PC-3 (cell line): ENCODE results near the gene KCNC3. TPM values are rescaled to one million over a fixed set of nuclear protein-coding genes. Genes with fewer than 3 reads are reported as not detected.

Experiments used
- ATAC-seq: fragments of 200-7000 bp; cut with Tn5 transposase; 2 replicates; pipeline ENCODE4 v1.9.1; 2020; ENCODE audit warnings: mild to moderate bottlenecking, moderate library complexity
- BruUV-seq: library from RNA; stranded (reverse); fragments of 400-500 nt; replicated peaks from 2 replicates; lab custom pipeline; 2021; lab: Mats Ljungman, UMichigan
- CTCF ChIA-PET: fragments of 300-600 bp; sonication (Branson Sonifier 250); formaldehyde crosslinking; loops from one replicate; lab custom pipeline; 2022; ENCODE audit warnings: antibody characterized with exemption; lab: Charles Lee
- POLR2A ChIA-PET: fragments of 300-600 bp; sonication (Branson Sonifier 250); formaldehyde crosslinking; loops from one replicate; lab custom pipeline; 2022; ENCODE audit warnings: antibody characterized with exemption; ENCODE audit not compliant: unreplicated experiment; lab: Charles Lee
- DNase-seq: peaks from one replicate; pipeline ENCODE4 v3.0.0-alpha.2; 2015
- H2AFZ ChIP-seq: fragments of 300-600 bp; sonication (generic); 2 replicates; pipeline ENCODE4 v1.6.0; 2016; ENCODE audit warnings: antibody characterized with exemption, low read length
- H3F3A ChIP-seq: fragments of 300-600 bp; sonication (generic); one replicate; pipeline ENCODE4 v1.6.0; 2017; ENCODE audit warnings: antibody characterized with exemption, low read length, control low read depth, mild to moderate bottlenecking; ENCODE audit not compliant: unreplicated experiment
- H3K27ac ChIP-seq: fragments of 300-600 bp; sonication (generic); 2 replicates; pipeline ENCODE4 v1.5.1; 2016; ENCODE audit warnings: mild to moderate bottlenecking, low read length
- H3K27me3 ChIP-seq: fragments of 300-600 bp; sonication (generic); 2 replicates; pipeline ENCODE4 v1.6.1; 2016; ENCODE audit warnings: low read length, mixed read lengths
- H3K36me3 ChIP-seq: fragments of 300-600 bp; sonication (generic); 2 replicates; pipeline ENCODE4 v1.6.1; 2016; ENCODE audit warnings: low read depth, mixed run types, low read length, mixed read lengths
- H3K4me1 ChIP-seq: fragments of 300-600 bp; sonication (generic); 2 replicates; pipeline ENCODE4 v1.5.1; 2016; ENCODE audit warnings: low read length; ENCODE audit not compliant: insufficient read depth
- H3K4me2 ChIP-seq: fragments of 300-600 bp; sonication (generic); 2 replicates; pipeline ENCODE4 v1.6.0; 2016; ENCODE audit warnings: low read length
- H3K4me3 ChIP-seq: fragments of 300-600 bp; sonication (generic); 2 replicates; pipeline ENCODE4 v1.5.1; 2016; ENCODE audit warnings: mild to moderate bottlenecking, low read length, mixed read lengths
- H3K79me2 ChIP-seq: fragments of 300-600 bp; sonication (generic); 2 replicates; pipeline ENCODE4 v1.6.1; 2017; ENCODE audit warnings: low read length, mixed read lengths
- H3K9ac ChIP-seq: fragments of 300-600 bp; sonication (generic); 2 replicates; pipeline ENCODE4 v1.6.0; 2016; ENCODE audit warnings: mild to moderate bottlenecking, low read length
- H3K9me2 ChIP-seq: fragments of 300-600 bp; sonication (generic); replicated peaks from 2 replicates; pipeline ENCODE4 v1.6.1; 2016; ENCODE audit warnings: mixed run types, low read length, mixed read lengths
- H3K9me3 ChIP-seq: fragments of 300-600 bp; sonication (generic); 2 replicates; pipeline ENCODE4 v1.6.1; 2016; ENCODE audit warnings: low read length, mixed read lengths
- H4K20me1 ChIP-seq: fragments of 300-600 bp; sonication (generic); 2 replicates; pipeline ENCODE4 v1.6.1; 2016; ENCODE audit warnings: low read length, mixed read lengths
- CTCF ChIP-seq: fragments of 300-600 bp; sonication (generic); conservative IDR thresholded peaks from 2 replicates; pipeline ENCODE4 v1.5.1; 2017; ENCODE audit warnings: antibody characterized with exemption, low read depth, mild to moderate bottlenecking, low read length
- EZH2 ChIP-seq: fragments of 300-600 bp; sonication (generic); IDR thresholded peaks from one replicate; pipeline ENCODE4 v1.6.1; 2017; ENCODE audit warnings: antibody characterized with exemption, mild to moderate bottlenecking, low read length; ENCODE audit not compliant: unreplicated experiment
- EZH2phosphoT487 ChIP-seq: fragments of 300-600 bp; sonication (generic); IDR thresholded peaks from 2 replicates; pipeline ENCODE4 v1.6.1; 2018; ENCODE audit warnings: mild to moderate bottlenecking, antibody characterized with exemption, low read length, borderline replicate concordance
- intact Hi-C: fragments of 100-400 bp; cut with micrococcal nuclease; formaldehyde crosslinking; loops from 2 replicates; pipeline ENCODE4 v1.9.0; 2023
- total RNA-seq: library from RNA; depleted of rRNA; stranded (reverse); fragments of >200 nt; gene quantifications from 2 replicates; pipeline ENCODE4 v1.2.3, GENCODE V29; 2014

The KCNC3 gene
- total RNA-seq, 1 experiment from 2014 or later = 3.1 TPM

- intact Hi-C loops = no loop called here
- no peaks in the 10 kb centered on the region for H3K27me3 ChIP-seq
- no peak overlapping the region for H3K9ac ChIP-seq
- peaks cover 9% of the 10 kb centered on the region; the same call in 1 of the 2 replicates for H3K4me1 ChIP-seq
- H3K9me3 ChIP-seq = no peaks in the 10 kb centered on the region
- CTCF ChIA-PET = no interaction called here
- no peak overlapping the region for H3K4me2 ChIP-seq
- no peak overlapping the region for H3K27ac ChIP-seq
- H2AFZ ChIP-seq = no peak overlapping the region
- H4K20me1 ChIP-seq = no peaks in the 10 kb centered on the region
- H3K4me3 ChIP-seq = no peak overlapping the region
- no peaks in the 10 kb centered on the region for H3K36me3 ChIP-seq
- ATAC-seq = no peak
- no peaks in the 10 kb centered on the region for H3K9me2 ChIP-seq
- POLR2A ChIA-PET = no interaction called here
- H3K79me2 ChIP-seq = no peaks in the 10 kb centered on the region
- BruUV-seq = no TSS peak
- TF ChIP-seq EZH2phosphoT487 = no peak
- no peak for TF ChIP-seq CTCF
- TF ChIP-seq EZH2 = no peak
- no peak for DNase-seq
- H3F3A ChIP-seq = no peaks in the 10 kb centered on the region
Measured at GRCh38 chr19:50334741-50335421, 5.7 kb upstream of the KCNC3 start.

- TSS peak; percentile 63 for BruUV-seq
- Histone ChIP-seq H2AFZ (peak overlapping the region; percentile 85), H3K9ac (peak overlapping the region; percentile 40), H3K36me3 (no peaks in the 10 kb centered on the region), H4K20me1 (no peaks in the 10 kb centered on the region), H3K4me1 (peaks cover 12% of the 10 kb centered on the region; the same call in 1 of the 2 replicates), H3F3A (no peaks in the 10 kb centered on the region), H3K79me2 (no peaks in the 10 kb centered on the region), H3K9me3 (no peaks in the 10 kb centered on the region), H3K9me2 (no peaks in the 10 kb centered on the region), H3K27me3 (no peaks in the 10 kb centered on the region), H3K27ac (no peak overlapping the region), H3K4me2 (peak overlapping the region; percentile 81), H3K4me3 (peak overlapping the region; percentile 60)
- intact Hi-C loops = no loop called here
- peak; percentile 81 for DNase-seq
- ChIA-PET CTCF (no interaction called here), POLR2A (interaction anchor here (0.6 kb wide), 1 partner anchor 384 kb away, joined by 3 read pairs; no protein-coding TSS in a partner anchor)
- TF ChIP-seq EZH2 (no peak), CTCF (no peak), EZH2phosphoT487 (no peak)
- ATAC-seq = peak; percentile 2; the same call in 1 of the 2 replicates
Measured at GRCh38 chr19:50333737-50334617, 4.8 kb upstream of the KCNC3 start.
